Measurements from ENCODE around the gene RPL18. TPM values are rescaled to one million over a fixed set of nuclear protein-coding genes. Genes with fewer than 3 reads are reported as not detected.
A peak's percentile ranks its signal among the peaks of the same experiment; 100 is the strongest.

RPL18 gene
- total and polyA plus RNA-seq, 9 of the 15 experiments (the other 6 are each of a cell fraction or from before 2014, with no cell fraction given), result 312 to 2,635 (median 1,653) TPM

- TF ChIP-seq MYC (IDR thresholded peaks at IDR 0.05; ENCODE audit: low read depth, low read length) (peak; percentile 66), MYC (CRISPR knock-in tag; IDR thresholded peaks at IDR 0.05; ENCODE audit: borderline replicate concordance, low read depth) (no peak), JUND (IDR thresholded peaks at IDR 0.05; ENCODE audit: borderline replicate concordance, low read depth, low read length) (0 out of 2 replicates have a peak, but pooled peaks have one; percentile 40), JUND (tag; IDR thresholded peaks at IDR 0.05; ENCODE audit: borderline replicate concordance, low read depth, low read length) (no peak; the same call in 2 of the 3 replicates), PRDM10 (IDR thresholded peaks at IDR 0.05; ENCODE audit: partially characterized antibody) (peak; percentile 86), ZNF197 (CRISPR knock-in tag; IDR thresholded peaks at IDR 0.05; ENCODE audit: low read depth) (no peak), FOXK2 (conservative IDR thresholded peaks at IDR 0.05 in 1 of 2, IDR thresholded peaks at IDR 0.05 in 1 of 2; ENCODE audit: low read depth in 2 of 2) (no peak), PPARD (CRISPR knock-in tag; IDR thresholded peaks at IDR 0.05) (no peak), ZNF232 (CRISPR knock-in tag; IDR thresholded peaks at IDR 0.05) (no peak), CHD2 (IDR thresholded peaks at IDR 0.05; ENCODE audit: low read depth, low read length) (peak; percentile 91), MAZ (CRISPR knock-in tag; conservative IDR thresholded peaks at IDR 0.05 in 1 of 2, IDR thresholded peaks at IDR 0.05 in 1 of 2) (peak; percentile 51 to 80; a peak in 3 of 4 replicates), MBD2 (IDR thresholded peaks at IDR 0.05; ENCODE audit: borderline replicate concordance, low read depth) (peak; percentile 89; the same call in 1 of the 2 replicates), EP400 (IDR thresholded peaks at IDR 0.05) (no peak), VEZF1 (CRISPR knock-in tag; IDR thresholded peaks at IDR 0.05) (peak; percentile 88), SIX5 (IDR thresholded peaks at IDR 0.05; ENCODE audit: borderline replicate concordance in 1 of 2, insufficient read depth in 1 of 2, low read depth in 1 of 2, low read length in 2 of 2) (peak; percentile 58 to 60; a peak in 2 of 4 replicates), RB1 (IDR thresholded peaks at IDR 0.05; ENCODE audit: low read depth) (peak; percentile 59; the same call in 1 of the 2 replicates), SAP30 (IDR thresholded peaks at IDR 0.05; ENCODE audit: borderline replicate concordance, insufficient read depth, low read depth, low read length, poor library complexity, severe bottlenecking) (peak; percentile 83), GABPB1 (CRISPR knock-in tag; IDR thresholded peaks at IDR 0.05) (peak; percentile 64), EZH2 (IDR thresholded peaks at IDR 0.05; ENCODE audit: borderline replicate concordance, low read depth, low read length) (no peak), ATF7 (IDR thresholded peaks at IDR 0.05) (peak; percentile 87), RBM34 (IDR thresholded peaks at IDR 0.05; ENCODE audit: borderline replicate concordance, insufficient read depth, low read length) (0 out of 2 replicates have a peak, but pooled peaks have one; percentile 43), ZFX (CRISPR knock-in tag; IDR thresholded peaks at IDR 0.05) (peak; percentile 94)
These were observed 5.2 kb upstream of the RPL18 start (continued) for GRCh38 chr19:48624067-48624594.

Data from K562 (cell line).